GM12878 (cell line): ENCODE data around the gene CNGA1.

Source experiments
- CTCF ChIP-seq, 3 experiments: IDR thresholded peaks in 2 of 3; conservative IDR thresholded peaks in 1 of 3; 2 replicates each; pipeline ENCODE4 v1.5.1; 2011; ENCODE audit warnings: low read depth in 3 of 3, low read length in 3 of 3, mild to moderate bottlenecking in 3 of 3, control low read depth in 2 of 3, moderate library complexity in 2 of 3, inconsistent platforms in 1 of 3, mixed read lengths in 1 of 3; ENCODE audit not compliant: control insufficient read depth in 2 of 3, insufficient read depth in 1 of 3; ENCODE audit errors: extremely low read depth in 1 of 3
- EZH2 ChIP-seq: IDR thresholded peaks from 2 replicates; pipeline ENCODE4 v1.6.1; 2012; ENCODE audit warnings: low read depth, mild to moderate bottlenecking, control low read depth, inconsistent platforms, low read length, borderline replicate concordance; ENCODE audit not compliant: control insufficient read depth
- MEF2A ChIP-seq: IDR thresholded peaks from 2 replicates; pipeline ENCODE4 v1.6.1; 2011; ENCODE audit warnings: low read depth, mild to moderate bottlenecking, low read length, moderate library complexity; ENCODE audit not compliant: insufficient read depth
- MTA2 ChIP-seq: fragments of 450-650 bp; IDR thresholded peaks from 2 replicates; pipeline ENCODE4 v1.6.1; 2016; ENCODE audit warnings: low read depth, mild to moderate bottlenecking, moderate library complexity

- TF ChIP-seq MEF2A (no peak), CTCF (IDR thresholded peaks at IDR 0.05 in 2 of 3, conservative IDR thresholded peaks at IDR 0.05 in 1 of 3; ENCODE audit: control insufficient read depth in 2 of 3, extremely low read depth in 1 of 3, insufficient read depth in 1 of 3, low read depth in 3 of 3, low read length in 3 of 3) (no peak), MTA2 (no peak), EZH2 (no peak)
Measured at GRCh38 chr4:48017108-48017571, 659 bp upstream of the CNGA1 start.
